GM12873 (cell line): Measurements from ENCODE around the gene CACYBP.

Experiments used
- TF ChIP-seq, protein P1 (sequence below): IDR thresholded peaks from 2 replicates; pipeline ENCODE4 v1.5.1; 2012; ENCODE audit warnings: low read depth, mild to moderate bottlenecking, moderate library complexity, low read length, control low read depth; ENCODE audit not compliant: insufficient read depth; ENCODE audit errors: missing control alignments

CACYBP gene

DNA sequence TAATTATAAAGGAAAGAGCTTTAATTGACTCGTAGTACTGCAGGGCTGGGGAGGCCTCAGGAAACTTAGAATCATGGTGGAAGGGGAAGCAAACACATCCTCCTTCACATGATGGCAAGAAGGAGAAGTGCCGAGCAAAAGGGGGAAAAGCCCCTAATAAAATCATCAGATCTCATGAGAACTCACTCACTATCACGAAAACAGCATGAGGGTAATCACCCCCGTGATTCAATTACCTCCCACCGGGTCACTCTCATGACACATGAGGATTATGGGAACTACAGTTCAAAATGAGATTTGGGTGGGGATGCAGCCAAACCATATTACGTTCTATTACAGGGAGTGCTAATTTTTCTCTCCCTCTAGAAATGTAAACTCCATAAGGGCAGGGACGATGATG, 37.7 kb downstream of the CACYBP start:
- TF ChIP-seq, protein P1, sequence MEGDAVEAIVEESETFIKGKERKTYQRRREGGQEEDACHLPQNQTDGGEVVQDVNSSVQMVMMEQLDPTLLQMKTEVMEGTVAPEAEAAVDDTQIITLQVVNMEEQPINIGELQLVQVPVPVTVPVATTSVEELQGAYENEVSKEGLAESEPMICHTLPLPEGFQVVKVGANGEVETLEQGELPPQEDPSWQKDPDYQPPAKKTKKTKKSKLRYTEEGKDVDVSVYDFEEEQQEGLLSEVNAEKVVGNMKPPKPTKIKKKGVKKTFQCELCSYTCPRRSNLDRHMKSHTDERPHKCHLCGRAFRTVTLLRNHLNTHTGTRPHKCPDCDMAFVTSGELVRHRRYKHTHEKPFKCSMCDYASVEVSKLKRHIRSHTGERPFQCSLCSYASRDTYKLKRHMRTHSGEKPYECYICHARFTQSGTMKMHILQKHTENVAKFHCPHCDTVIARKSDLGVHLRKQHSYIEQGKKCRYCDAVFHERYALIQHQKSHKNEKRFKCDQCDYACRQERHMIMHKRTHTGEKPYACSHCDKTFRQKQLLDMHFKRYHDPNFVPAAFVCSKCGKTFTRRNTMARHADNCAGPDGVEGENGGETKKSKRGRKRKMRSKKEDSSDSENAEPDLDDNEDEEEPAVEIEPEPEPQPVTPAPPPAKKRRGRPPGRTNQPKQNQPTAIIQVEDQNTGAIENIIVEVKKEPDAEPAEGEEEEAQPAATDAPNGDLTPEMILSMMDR, result no peak

DNA sequence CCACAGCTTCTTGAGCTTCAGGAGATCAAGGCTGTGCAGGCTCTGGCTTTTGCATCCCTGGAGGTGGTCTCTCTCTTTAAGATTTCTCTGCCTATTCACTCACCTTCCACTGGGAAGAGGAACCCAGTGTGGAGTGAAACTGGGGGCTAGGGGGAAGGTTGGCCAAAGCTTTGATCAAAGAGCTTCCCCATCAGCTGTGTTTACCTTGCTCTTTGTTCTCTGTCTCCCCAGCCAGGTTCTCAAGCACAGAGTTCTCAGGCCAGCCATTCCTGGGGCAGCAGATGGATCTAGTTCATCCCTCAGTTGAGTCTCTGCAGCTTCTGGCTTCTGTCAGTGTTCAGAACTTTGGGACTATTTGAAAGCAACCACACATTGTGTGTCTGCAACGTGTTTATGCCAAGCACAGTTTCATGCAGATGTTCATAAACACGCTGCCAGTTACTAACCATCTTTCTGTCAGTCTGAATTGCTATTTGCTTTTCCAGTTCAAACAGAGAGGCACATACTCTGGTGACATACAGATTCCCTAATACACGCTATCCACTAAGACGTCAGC, 40.7 kb downstream of the CACYBP start:
- TF ChIP-seq, protein P1, result no peak

DNA sequence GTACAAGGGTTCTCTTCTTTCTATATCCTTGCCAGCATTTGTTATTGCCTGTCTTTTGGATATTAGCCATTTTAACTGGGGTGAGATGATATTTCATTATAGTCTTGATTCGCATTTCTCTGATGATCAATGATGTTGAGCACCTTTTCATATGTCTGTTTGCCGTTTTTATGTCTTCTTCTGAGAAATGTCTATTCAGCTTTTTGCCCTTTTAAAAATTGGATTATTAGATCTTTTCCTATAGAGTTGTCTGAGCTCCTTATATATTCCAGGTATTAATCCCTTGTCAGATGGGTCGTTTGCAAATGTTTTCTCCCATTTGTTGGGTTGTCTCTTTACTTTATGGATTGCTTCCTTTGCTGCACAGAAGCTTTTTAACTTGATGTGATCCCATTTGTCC, 42.9 kb downstream of the CACYBP start:
- TF ChIP-seq, protein P1, result no peak

DNA sequence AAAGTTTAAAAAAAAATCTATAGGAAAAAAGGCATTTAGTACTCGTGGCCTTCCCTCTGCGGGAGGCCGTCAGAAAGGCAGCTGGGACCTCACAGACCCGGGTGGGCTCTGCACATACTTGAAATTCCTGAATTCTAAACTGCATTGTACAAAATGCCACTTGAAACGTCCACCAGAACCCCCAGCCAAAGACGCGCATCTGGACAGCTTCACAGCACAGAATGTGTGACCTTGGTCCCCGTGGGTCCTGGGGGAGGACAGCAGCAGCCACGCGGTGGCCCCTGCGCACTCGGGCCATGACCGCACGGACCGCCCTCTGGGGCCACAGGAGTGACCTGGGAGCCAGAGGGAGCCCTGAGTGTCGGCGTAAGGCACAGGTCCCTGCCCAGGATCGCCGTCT, 44.1 kb downstream of the CACYBP start:
- TF ChIP-seq, protein P1, result no peak

DNA sequence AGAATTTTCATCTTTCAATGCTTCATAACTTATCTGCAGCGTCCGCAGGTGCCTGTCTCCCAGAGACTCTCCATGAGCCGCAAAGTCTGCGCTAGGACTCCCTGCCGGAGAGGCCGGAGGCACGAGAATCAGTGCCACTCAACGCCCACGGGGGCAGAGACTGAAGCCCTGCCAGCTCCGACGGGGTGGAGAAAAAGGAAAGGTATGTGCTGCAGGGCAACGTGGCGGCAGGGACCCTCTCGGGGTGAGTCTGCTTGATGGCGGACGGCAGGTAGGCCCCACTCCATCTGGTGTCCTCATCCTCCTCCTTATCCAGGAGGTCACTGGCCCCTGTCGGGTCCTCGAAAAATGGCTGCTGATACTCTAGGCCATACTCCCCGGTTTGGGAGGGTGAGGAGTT, 45.4 kb downstream of the CACYBP start:
- TF ChIP-seq, protein P1, result no peak

DNA sequence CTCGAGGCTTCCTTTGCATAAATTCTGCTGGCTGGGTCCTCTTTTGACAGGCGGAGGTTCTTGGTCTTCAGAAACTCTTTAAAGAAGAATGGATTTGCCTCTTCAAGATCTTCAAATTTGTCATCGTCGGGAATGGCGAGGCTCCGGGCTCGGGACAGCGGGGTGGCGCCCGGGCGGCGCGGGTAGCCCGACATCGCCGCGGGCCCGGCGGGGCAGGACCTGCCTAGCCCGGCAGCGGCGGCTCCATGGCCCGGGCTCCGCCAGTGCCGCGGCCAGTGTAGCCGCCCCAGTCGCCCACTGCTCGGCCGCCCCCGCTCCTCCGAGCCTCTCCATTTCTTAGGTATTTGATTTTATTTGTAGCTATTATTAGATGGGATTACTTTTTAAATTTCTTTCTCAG, 45.8 kb downstream of the CACYBP start:
- TF ChIP-seq, protein P1, result no peak

DNA sequence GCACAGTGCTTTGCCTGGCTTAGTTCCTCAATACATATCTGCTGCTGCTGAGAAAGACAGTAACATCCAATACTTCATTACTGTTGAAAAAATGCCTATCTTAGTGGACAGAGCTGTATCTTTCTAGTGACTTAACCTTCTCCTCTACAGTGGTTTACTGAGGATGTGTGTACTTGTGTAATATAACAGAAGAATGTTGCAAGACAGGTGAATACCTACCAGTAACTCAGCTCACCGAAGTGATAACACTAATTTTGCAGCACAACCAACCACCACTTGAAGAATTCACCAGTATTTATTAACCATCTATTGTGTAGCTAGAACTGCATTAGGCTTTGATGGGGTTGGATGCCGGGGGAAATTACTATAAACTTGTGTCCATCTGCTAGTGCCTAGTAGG, 51.2 kb downstream of the CACYBP start:
- TF ChIP-seq, protein P1, result no peak
